DND-41 (cell line): ENCODE data around the gene PPIB.

ENCODE experiments used
- ATAC-seq: fragments of 200-7000 bp; cut with Tn5 transposase; 3 replicates; pipeline ENCODE4 v1.9.1; 2021; ENCODE audit warnings: low read depth; ENCODE audit not compliant: insufficient read depth
- DNase-seq: peaks from one replicate; pipeline ENCODE4 v3.0.0-alpha.2; 2020
- H2AFZ ChIP-seq: 2 replicates; pipeline ENCODE4 v1.6.0; 2012; ENCODE audit warnings: low read depth, low read length
- H3K27ac ChIP-seq: 2 replicates; pipeline ENCODE4 v1.5.1; 2012; ENCODE audit warnings: low read length, inconsistent platforms
- H3K27me3 ChIP-seq: fragments of 200-600 bp; sonication (generic); 2 replicates; pipeline ENCODE4 v1.6.0; 2012; ENCODE audit warnings: low read length, mild to moderate bottlenecking, inconsistent platforms; ENCODE audit not compliant: insufficient read depth, poor library complexity
- H3K36me3 ChIP-seq: 2 replicates; pipeline ENCODE4 v1.5.1; 2012; ENCODE audit warnings: low read length, inconsistent platforms; ENCODE audit not compliant: insufficient read depth
- H3K4me1 ChIP-seq: 2 replicates; pipeline ENCODE4 v1.5.1; 2012; ENCODE audit warnings: mild to moderate bottlenecking, low read length; ENCODE audit not compliant: insufficient read depth
- H3K4me2 ChIP-seq: 2 replicates; pipeline ENCODE4 v1.6.0; 2012; ENCODE audit warnings: mild to moderate bottlenecking, moderate library complexity, low read length, inconsistent platforms; ENCODE audit not compliant: insufficient read depth
- H3K4me3 ChIP-seq, 2 experiments: fragments of 200-600 bp in 1 of 2; shearing (Covaris generic) in 1 of 2; 2 replicates each; pipeline ENCODE4 v1.5.1; 2012 to 2016; ENCODE audit warnings: inconsistent platforms in 2 of 2, low read length in 2 of 2, mild to moderate bottlenecking in 2 of 2, low read depth in 1 of 2, moderate library complexity in 1 of 2
- H3K79me2 ChIP-seq: 2 replicates; pipeline ENCODE4 v1.6.0; 2012; ENCODE audit warnings: low read length, inconsistent platforms; ENCODE audit not compliant: insufficient read depth
- H3K9ac ChIP-seq: 2 replicates; pipeline ENCODE4 v1.6.0; 2012; ENCODE audit warnings: low read depth, mild to moderate bottlenecking, inconsistent platforms, low read length, moderate library complexity
- H3K9me3 ChIP-seq: 2 replicates; pipeline ENCODE4 v1.5.1; 2012; ENCODE audit warnings: low read length, moderate library complexity, mild to moderate bottlenecking, inconsistent platforms; ENCODE audit not compliant: insufficient read depth, severe bottlenecking
- H4K20me1 ChIP-seq: 2 replicates; pipeline ENCODE4 v1.6.0; 2012; ENCODE audit warnings: low read length; ENCODE audit not compliant: insufficient read depth
- EZH2 ChIP-seq: IDR thresholded peaks from 3 replicates; pipeline ENCODE4 v1.6.1; 2012; ENCODE audit warnings: borderline replicate concordance, low read depth, mild to moderate bottlenecking, moderate library complexity, low read length, inconsistent platforms; ENCODE audit not compliant: severe bottlenecking
- TF ChIP-seq, protein P1 (sequence below): IDR thresholded peaks from 2 replicates; pipeline ENCODE4 v1.5.1; 2012; ENCODE audit warnings: borderline replicate concordance, low read length, moderate library complexity, mild to moderate bottlenecking; ENCODE audit not compliant: poor library complexity, severe bottlenecking; ENCODE audit errors: extremely low read depth

PPIB gene

DNA sequence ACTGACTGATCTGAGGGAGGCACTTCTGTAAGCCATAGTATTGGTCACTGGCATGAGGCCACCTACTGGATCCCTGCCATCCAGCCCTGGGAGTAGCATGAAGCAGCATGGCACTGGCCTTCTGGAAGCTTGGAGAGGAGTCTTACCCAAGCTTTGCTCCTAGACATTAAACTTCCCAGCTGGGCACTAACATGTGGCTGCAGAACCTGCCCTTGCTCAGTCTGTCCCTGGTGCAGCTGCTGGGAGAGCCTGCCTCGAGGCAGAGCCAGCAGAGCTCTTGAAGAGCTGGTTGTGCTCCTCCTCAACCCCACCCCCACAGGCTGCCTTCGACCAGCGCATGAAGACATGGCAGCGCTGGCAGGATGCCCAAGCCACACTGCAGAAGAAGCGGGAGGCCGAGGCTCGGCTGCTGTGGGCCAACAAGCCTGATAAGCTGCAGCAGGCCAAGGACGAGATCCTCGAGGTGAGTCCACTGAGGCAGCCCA lies 28.4 kb downstream of the PPIB start:
- no peak overlapping the region for H3K4me3 ChIP-seq
- H3K79me2 ChIP-seq: no peaks in the 10 kb centered on the region
- no peaks in the 10 kb centered on the region for H3K9me3 ChIP-seq
- no peaks in the 10 kb centered on the region for H3K4me1 ChIP-seq
- no peak overlapping the region for H3K4me2 ChIP-seq
- no peak overlapping the region for H3K9ac ChIP-seq
- no peak for ATAC-seq
- H3K27ac ChIP-seq: no peak overlapping the region
- H2AFZ ChIP-seq: no peak overlapping the region
- TF ChIP-seq, protein P1, sequence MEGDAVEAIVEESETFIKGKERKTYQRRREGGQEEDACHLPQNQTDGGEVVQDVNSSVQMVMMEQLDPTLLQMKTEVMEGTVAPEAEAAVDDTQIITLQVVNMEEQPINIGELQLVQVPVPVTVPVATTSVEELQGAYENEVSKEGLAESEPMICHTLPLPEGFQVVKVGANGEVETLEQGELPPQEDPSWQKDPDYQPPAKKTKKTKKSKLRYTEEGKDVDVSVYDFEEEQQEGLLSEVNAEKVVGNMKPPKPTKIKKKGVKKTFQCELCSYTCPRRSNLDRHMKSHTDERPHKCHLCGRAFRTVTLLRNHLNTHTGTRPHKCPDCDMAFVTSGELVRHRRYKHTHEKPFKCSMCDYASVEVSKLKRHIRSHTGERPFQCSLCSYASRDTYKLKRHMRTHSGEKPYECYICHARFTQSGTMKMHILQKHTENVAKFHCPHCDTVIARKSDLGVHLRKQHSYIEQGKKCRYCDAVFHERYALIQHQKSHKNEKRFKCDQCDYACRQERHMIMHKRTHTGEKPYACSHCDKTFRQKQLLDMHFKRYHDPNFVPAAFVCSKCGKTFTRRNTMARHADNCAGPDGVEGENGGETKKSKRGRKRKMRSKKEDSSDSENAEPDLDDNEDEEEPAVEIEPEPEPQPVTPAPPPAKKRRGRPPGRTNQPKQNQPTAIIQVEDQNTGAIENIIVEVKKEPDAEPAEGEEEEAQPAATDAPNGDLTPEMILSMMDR: no peak
- no peak for TF ChIP-seq EZH2
- H3K27me3 ChIP-seq: no peaks in the 10 kb centered on the region
- H4K20me1 ChIP-seq: no peaks in the 10 kb centered on the region
- no peak for DNase-seq
- peaks cover 85% of the 10 kb centered on the region for H3K36me3 ChIP-seq

DNA sequence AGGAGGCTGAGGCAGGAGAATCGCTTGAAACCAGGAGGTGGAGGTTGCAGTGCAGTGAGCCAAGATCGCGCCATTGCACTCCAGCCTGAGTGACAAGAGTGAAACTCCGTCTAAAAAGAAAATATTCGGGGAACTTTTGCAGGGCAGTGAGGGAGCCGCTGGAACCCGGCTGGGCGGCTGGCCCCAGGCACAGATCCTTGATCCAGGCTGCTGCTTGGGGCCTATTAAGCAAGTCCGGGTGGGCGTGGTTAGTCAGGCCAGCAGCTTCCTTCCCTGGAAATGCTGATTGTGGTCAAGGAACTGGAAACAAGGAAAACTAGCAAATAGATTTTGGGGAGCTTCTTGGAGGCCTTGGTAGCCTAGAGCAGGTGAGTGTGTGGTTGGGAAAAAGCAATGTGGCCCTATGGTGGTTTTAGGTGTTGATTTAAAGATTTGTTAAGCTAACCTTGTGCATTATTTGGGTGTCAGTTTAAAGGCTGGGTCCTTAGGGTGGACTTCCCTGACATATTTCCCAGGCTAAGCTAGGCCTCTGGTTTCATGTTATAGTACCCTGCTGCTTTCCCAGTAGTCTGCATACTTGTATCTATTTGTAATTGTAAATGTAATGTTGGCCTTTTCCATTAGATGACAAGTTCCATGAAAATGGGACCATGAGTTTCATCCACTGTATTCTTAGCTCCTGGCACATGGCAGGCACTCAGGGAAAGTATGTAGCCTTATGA lies 29.0 kb downstream of the PPIB start:
- no peaks in the 10 kb centered on the region for H3K4me1 ChIP-seq
- ATAC-seq (no peak), DNase-seq (no peak)
- TF ChIP-seq, protein P1: no peak
- TF ChIP-seq EZH2: no peak
- H4K20me1 ChIP-seq: no peaks in the 10 kb centered on the region
- no peak overlapping the region for H2AFZ ChIP-seq
- no peak overlapping the region for H3K9ac ChIP-seq
- no peaks in the 10 kb centered on the region for H3K9me3 ChIP-seq
- H3K27me3 ChIP-seq: no peaks in the 10 kb centered on the region
- H3K79me2 ChIP-seq: no peaks in the 10 kb centered on the region
- H3K4me2 ChIP-seq: no peak overlapping the region
- no peak overlapping the region for H3K27ac ChIP-seq
- H3K36me3 ChIP-seq: peaks cover 88% of the 10 kb centered on the region
- no peak overlapping the region for H3K4me3 ChIP-seq

DNA sequence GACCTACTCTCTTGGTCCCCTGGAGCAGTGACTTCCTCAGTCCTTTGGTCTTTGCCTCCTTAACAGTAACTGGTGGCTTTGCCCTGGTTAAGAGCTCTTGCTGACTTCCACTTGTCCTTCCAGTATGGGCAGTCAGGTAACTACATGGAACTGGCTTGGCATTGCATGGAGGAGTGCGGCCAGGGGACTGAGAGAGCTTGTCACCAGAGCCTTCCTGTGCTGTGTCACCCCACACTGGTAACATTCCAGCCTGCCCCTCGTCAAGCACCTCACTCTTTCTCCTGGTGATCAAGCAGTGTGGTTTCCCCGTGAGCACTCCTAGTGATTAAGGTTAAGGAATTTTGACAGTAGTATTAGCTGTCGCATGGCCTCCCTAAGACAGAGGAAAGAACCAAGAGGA lies 30.6 kb downstream of the PPIB start:
- no peak overlapping the region for H3K4me3 ChIP-seq
- ATAC-seq (no peak), DNase-seq (no peak)
- TF ChIP-seq EZH2: no peak
- TF ChIP-seq, protein P1: no peak
- no peaks in the 10 kb centered on the region for H3K79me2 ChIP-seq
- H4K20me1 ChIP-seq: no peaks in the 10 kb centered on the region
- H2AFZ ChIP-seq: no peak overlapping the region
- no peaks in the 10 kb centered on the region for H3K9me3 ChIP-seq
- H3K9ac ChIP-seq: no peak overlapping the region
- no peaks in the 10 kb centered on the region for H3K27me3 ChIP-seq
- no peak overlapping the region for H3K27ac ChIP-seq
- peaks cover 90% of the 10 kb centered on the region for H3K36me3 ChIP-seq
- no peak overlapping the region for H3K4me2 ChIP-seq
- no peaks in the 10 kb centered on the region for H3K4me1 ChIP-seq
